Stimulated activated CD4-positive, alpha-beta T cell treated with anti-CD3 and anti-CD28 coated beads, Interleukin-15, amount 100 ng/mL, for 1 hour (primary cell): Measurements from ENCODE around the gene GOLM1.

ENCODE experiments used
- DNase-seq, 2 donors: peaks; one replicate each; pipeline ENCODE4 v3.0.0-alpha.2; 2020; ENCODE audit warnings: low read depth in 1 of 2, low spot score in 1 of 2

The GOLM1 gene

GRCh38 chr9:86046071-86046636, 53.2 kb downstream of the GOLM1 start:
- DNase-seq = no peak

DNA sequence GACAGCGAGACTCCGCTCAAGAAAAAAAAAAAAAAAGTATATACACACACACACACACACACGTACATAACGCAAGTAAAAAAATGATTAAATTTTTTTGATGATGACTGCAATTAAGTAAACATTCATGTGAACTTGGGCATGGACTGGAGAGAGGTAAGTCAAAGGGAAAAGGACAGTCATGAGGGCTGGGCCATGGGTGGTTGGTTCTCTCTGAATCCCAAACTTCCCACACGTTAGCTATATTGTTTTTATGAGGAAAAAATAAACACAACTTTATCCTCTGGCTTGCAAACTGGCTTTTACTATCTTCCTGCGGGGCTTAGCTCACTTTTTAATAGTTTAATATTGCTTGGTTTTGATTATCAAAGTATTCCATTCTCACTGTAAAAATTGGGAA, 53.7 kb downstream of the GOLM1 start:
- no peak for DNase-seq

GRCh38 chr9:86043999-86044398, 55.4 kb downstream of the GOLM1 start:
- DNase-seq = no peak

DNA sequence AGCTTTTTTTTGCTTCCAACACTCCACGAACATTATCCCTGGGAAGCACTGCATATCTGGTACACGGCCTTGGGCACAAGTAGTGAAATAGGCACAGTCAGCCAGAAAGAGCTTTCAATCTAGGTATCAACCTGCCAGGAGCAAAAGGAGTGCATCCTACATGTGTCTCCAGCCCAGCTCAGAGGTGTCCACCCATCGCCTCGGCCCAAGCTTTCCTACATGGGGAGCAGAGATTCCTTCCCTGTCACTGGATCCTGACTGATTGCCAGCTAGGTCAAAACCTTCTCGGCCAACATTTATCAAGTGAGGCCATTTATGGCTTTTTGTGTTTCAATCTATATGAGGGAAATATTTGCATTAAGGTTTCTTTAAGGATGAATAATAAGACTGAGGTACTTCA, 55.8 kb downstream of the GOLM1 start:
- DNase-seq = no peak

GRCh38 chr9:86042199-86042978, 57.0 kb downstream of the GOLM1 start:
- DNase-seq = no peak

- no peak for DNase-seq
Observed at GRCh38 chr9:86041311-86041741, 58.0 kb downstream of the GOLM1 start.

DNA sequence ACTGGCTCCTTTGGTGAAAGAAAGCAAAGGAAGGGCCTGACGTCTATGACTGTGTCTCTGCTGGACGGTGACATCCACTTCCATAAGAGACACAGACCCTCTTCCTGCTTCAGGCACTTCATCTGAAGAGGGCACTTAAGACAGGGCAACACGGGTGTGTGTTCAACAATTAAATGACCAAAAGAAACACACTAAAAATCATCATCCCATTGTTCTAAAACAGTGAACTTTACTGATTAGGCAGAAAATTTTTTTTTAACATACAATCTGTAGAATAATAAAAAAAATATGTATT, 58.5 kb downstream of the GOLM1 start:
- DNase-seq = no peak

DNA sequence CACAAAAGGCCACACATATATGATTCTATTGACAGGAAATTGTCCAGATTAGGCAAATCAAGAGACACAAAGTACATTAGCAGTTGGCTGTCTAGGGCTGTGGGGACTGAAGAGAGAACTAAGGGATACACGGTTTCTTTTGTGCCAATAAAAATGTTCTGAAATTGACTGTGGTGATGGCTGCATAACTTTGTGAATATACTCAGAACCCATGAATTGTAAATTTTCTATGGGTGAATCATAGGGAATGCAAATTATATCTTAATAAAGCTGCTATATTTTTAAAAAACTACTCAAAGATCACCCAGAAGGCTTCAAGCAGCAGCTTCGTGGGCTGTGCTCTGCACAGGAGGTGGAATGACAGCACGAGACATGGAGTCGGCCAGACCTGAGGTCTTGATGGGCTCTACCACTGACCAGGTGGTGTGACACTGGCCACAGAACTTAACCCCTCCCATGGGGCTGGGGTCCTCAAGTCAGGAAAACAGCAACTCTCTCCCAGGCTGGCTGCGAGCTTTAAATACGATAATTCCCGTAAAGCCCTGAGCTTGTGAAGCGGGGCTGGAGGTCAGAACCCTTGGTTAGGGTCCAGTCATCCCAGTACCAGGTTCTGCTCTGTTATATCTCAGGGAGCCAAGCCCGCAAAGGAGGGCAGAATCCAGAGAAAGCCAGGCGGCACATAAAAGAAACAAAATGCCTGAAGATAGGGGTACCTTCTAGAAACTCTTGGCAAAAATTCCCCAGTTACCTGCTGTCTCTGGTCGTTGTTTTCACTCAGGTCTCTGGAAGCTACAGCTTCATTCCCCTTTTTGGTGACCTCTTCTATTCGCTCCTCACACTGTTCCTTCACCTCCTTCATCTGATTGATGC, 59.1 kb downstream of the GOLM1 start:
- DNase-seq = no peak

DNA sequence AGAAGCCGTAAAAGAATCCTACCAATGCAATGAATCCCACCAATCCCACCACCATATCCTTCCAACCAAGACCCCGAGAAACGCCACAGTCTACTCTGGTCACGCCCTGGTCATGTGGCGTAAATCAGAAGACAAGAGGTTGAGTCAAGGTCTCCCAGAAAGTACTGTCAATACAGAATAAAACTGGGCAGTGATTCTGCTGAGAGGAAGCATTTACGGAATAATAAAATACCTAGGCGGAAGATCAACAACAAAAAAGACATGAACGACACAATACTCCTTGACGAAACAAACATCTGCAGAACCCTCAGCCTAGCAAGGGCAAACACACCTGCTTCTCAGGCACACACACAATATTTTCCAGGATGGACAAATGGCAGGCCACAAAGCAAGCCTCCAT, 62.8 kb downstream of the GOLM1 start:
- no peak for DNase-seq

DNA sequence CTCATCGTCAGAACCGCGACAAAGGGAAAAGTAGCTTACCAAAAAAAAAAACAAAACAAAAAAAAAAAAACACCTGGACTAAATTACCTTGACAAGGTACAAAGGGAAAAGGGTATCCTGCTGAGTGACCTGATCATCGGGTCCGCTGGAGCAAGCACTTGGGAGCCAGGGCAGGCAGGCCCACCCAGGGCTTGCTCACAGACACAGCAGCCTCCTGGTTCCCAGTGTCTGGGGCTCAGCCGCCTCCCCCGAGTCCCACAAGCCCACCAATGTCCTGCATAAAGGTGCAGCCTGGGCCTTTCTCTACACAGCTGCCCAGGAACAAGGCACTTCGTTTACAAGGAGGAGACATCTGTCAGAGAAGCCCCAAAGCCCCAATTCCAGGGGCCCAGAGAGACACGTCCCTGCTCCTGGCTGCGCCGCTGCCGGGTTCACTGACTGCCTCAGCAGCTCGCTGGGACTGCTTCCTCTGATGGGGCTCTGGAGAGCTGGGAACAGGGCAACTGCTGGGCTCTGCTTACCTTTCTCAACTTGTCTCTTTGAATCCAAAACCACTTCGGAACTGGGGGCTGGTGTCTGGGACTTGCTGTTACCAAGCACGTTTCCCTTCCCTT, 63.4 kb downstream of the GOLM1 start:
- DNase-seq = no peak

DNA sequence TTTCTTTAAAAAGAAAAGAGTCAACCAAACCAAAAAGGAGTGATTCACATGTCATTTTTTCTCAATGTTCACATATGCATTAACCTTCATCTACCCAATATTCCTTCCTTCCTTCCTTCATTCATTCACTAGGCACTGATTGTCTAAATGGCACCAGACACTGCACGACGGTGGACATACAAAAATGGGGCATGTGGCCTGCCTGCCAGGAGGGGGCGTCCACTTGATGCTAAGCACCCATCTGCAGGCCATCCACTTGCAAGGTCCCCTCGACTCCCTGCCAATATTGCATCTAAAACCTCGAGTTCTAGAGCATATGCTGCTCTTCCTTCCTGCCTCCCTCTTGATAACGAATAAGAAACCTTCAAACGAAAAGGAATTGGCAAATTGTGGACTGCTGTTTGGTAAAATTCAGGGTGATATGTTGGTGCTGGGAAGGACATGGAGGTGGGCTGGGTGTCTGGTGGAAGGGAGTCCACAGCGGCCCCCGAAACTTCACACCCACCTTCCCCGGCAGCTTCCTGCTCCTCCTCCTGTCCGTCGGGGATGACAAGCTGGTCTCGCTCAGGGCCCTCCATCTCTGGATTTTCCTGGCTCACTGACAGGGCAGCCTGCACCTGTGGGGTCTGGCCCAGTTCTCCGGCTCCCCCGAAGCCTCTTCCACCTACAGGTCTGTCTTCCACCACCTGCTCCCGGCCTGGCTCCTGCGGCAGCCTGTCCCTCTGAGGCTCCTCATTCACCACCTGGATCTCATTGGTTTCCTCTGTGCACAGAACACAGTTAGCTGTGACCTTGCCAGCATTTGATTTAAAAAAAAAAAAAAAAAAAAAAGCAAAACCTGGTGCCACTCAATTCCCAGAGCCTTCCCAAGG, 64.3 kb downstream of the GOLM1 start:
- no peak for DNase-seq

DNA sequence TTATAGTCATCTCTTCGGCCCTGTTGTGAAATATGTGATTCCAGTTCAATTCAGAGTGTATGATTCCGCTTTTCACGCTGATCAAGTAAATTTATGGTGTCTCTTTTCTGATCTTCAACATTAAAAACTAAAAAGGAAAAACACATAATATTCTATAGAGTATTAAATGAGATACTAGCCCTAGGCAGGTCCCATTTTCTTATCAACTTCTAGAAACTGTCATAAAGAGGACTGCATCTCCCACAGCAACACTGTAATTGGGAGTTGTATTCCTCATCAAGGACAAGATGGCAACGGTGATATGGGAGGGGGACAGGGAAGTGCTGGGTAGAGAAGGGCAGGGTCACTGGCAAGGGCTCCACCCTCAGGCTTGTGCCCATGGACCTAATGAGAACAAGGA, 71.6 kb downstream of the GOLM1 start:
- DNase-seq = no peak

- no peak for DNase-seq
Observed at GRCh38 chr9:86022687-86023266, 76.6 kb downstream of the GOLM1 start.

GRCh38 chr9:86021166-86021565, 78.2 kb downstream of the GOLM1 start:
- DNase-seq = no peak

- no peak for DNase-seq
Observed at GRCh38 chr9:86020731-86021130, 78.6 kb downstream of the GOLM1 start.

DNA sequence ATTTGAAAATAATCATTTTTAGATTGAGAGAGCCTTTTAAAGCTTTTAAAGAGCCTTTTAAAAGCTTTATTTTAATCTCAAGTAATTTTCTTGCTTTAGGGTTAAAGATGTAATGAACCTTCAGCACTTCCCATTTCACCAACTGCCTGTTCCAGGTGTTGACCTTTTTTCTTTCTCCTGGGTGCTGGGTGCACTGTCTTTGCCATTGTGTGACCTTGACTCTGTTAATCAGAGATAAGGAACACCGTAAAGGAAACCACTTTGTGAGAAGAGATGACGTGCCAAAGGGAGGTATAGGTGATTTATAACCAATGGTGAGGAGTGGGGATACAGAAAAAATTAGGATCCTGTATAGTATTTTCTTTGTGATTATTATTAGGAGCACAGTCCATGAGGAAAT, 90.2 kb downstream of the GOLM1 start:
- no peak for DNase-seq

GRCh38 chr9:86005253-86005775, 94.0 kb downstream of the GOLM1 start:
- DNase-seq = no peak

- no peak for DNase-seq
Observed at GRCh38 chr9:85995599-85995998, 103.8 kb downstream of the GOLM1 start.

DNA sequence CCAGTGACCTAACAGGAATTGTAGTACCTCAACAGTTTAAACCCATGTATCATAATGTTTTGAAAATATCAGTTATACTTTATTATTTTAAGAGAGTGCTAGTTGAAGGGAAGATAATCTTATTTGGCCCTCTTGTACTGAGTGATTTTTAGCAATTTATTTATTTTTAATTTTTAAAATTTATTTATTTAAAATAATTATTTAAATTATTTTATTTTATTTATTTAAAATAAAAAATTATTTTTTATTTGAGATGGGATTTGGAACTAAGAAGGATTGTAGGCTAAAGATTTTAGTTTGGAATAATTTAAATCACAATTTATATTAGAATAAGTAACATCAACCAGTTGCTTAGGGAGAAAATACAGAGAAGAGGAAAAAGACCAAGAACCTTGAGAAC, 104.3 kb downstream of the GOLM1 start:
- DNase-seq = no peak

DNA sequence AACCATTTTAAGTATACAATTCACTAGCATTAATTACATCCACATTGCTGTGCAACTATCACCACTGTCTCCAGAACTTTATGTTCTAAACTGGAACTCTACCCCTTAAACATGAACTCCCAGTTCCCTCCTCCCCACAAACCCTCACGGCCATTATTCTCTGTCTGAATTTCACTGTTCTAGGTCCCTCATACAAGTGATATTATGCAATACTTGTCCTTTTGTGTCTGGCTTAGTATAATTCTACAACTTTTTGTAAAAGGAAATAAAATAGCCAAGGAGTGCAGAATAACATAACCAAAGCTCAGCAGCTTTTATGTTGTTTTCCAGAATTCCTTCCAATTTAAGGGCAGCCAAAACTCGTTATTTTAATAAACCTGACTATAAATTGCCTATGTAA, 105.2 kb downstream of the GOLM1 start:
- DNase-seq = no peak
